Measurements from ENCODE around the gene MARVELD1. TPM values are rescaled to one million over a fixed set of nuclear protein-coding genes. Genes with fewer than 3 reads are reported as not detected.

Gene MARVELD1
- total and polyA plus RNA-seq, 7 donors = 16.2 to 40.7 (median 20.0) TPM

- Histone ChIP-seq H3K27ac (no peak overlapping the region), H3K4me3 (no peak overlapping the region)
- intact Hi-C loops (cut with DNase I) = loop anchor here (1.0 kb wide), 1 partner anchor 30 kb away; no protein-coding TSS in a partner anchor
Measured at GRCh38 chr10:97701438-97702069, 12.0 kb upstream of the MARVELD1 start.

GRCh38 chr10:97703398-97704067 is 10.0 kb upstream of the MARVELD1 start:
- H3K27ac ChIP-seq = no peak overlapping the region
- peaks cover 0 to 13% (median 8%) of the 10 kb centered on the region in 4 donors for H3K4me1 ChIP-seq
- WGBS, 2 donors = 91 to 93% methylated on average over 7 of the region's 7 CpGs
- H3K9me3 ChIP-seq = no peaks in the 10 kb centered on the region
- TF ChIP-seq EP300 (IDR thresholded peaks at IDR 0.05) (no peak), CTCF (IDR thresholded peaks at IDR 0.05) (no peak), POLR2A (IDR thresholded peaks at IDR 0.05) (no peak), POLR2AphosphoS5 (IDR thresholded peaks at IDR 0.05) (no peak)
- no peak for DNase-seq
- intact Hi-C loops (cut with DNase I) = no loop called here
- no peaks in the 10 kb centered on the region for H3K36me3 ChIP-seq
- no peaks in the 10 kb centered on the region for H3K27me3 ChIP-seq
- H3K4me3 ChIP-seq = no peak overlapping the region

More at GRCh38 chr10:97701438-97702069, 12.0 kb upstream of the MARVELD1 start:
- TF ChIP-seq EP300 (IDR thresholded peaks at IDR 0.05) = no peak
- TF ChIP-seq CTCF (IDR thresholded peaks at IDR 0.05) = peak; percentile 71 to 89 (median 80)
- 43 to 50% methylated on average over 12 of the region's 12 CpGs for WGBS, 2 donors
- no peaks in the 10 kb centered on the region for H3K36me3 ChIP-seq
- no peaks in the 10 kb centered on the region for H3K4me1 ChIP-seq
- no peaks in the 10 kb centered on the region for H3K27me3 ChIP-seq
- no peaks in the 10 kb centered on the region for H3K9me3 ChIP-seq
- no peak for DNase-seq

- Histone ChIP-seq H3K27me3 (no peaks in the 10 kb centered on the region), H3K36me3 (no peaks in the 10 kb centered on the region), H3K4me1 (peaks cover 0 to 21% (median 16%) of the 10 kb centered on the region in 4 donors), H3K9me3 (no peaks in the 10 kb centered on the region), H3K27ac (no peak overlapping the region), H3K4me3 (no peak overlapping the region)
- 77 to 86% methylated on average over 1 of the region's 1 CpG for WGBS, 2 donors
- TF ChIP-seq CTCF (IDR thresholded peaks at IDR 0.05) (no peak), EP300 (IDR thresholded peaks at IDR 0.05) (no peak), POLR2A (IDR thresholded peaks at IDR 0.05) (no peak), POLR2AphosphoS5 (IDR thresholded peaks at IDR 0.05) (no peak)
- intact Hi-C loops (cut with DNase I) = no loop called here
- DNase-seq = no peak
Measured at GRCh38 chr10:97704341-97704740, 9.2 kb upstream of the MARVELD1 start.

GRCh38 chr10:97705006-97705670 is 8.4 kb upstream of the MARVELD1 start:
- intact Hi-C loops (cut with DNase I) = no loop called here
- Histone ChIP-seq H3K4me1 (peaks cover 0 to 29% (median 24%) of the 10 kb centered on the region in 4 donors), H3K27me3 (no peaks in the 10 kb centered on the region), H3K9me3 (no peaks in the 10 kb centered on the region), H3K4me3 (no peak overlapping the region), H3K27ac (no peak overlapping the region), H3K36me3 (no peaks in the 10 kb centered on the region)
- no peak for TF ChIP-seq EP300 (IDR thresholded peaks at IDR 0.05)
- TF ChIP-seq POLR2AphosphoS5 (IDR thresholded peaks at IDR 0.05) = no peak
- TF ChIP-seq CTCF (IDR thresholded peaks at IDR 0.05) = no peak
- TF ChIP-seq POLR2A (IDR thresholded peaks at IDR 0.05) = no peak
- 86 to 91% methylated on average over 3 of the region's 3 CpGs for WGBS, 2 donors
- no peak for DNase-seq

Measured in sigmoid colon (tissue), 7 donors.